ENCODE data around the gene TNIK. TPM values are rescaled to one million over a fixed set of nuclear protein-coding genes. Genes with fewer than 3 reads are reported as not detected.
"Not testable (repeated sequence)": the region's sequence is repeated elsewhere in the genome, so short reads cannot be mapped to it uniquely, and the experiment has no call there.

TNIK gene
- polyA plus RNA-seq, 1 of the 3 experiments (the other 2 are of a cell fraction) = 19.4 TPM

GRCh38 chr3:171289291-171289690 is 170.9 kb downstream of the TNIK start:
- H4K20me1 ChIP-seq (ENCODE audit: insufficient read depth) = no peaks in the 10 kb centered on the region; the same call in 1 of the 2 replicates
- ChIA-PET CTCF (no interaction called here), POLR2A (no interaction called here)
- H3K9ac ChIP-seq = no peak overlapping the region
- H3K36me3 ChIP-seq (replicated peaks in 1 of 2; ENCODE audit: control insufficient read depth in 1 of 2, insufficient read depth in 2 of 2, low read length in 1 of 2) = no peaks in the 10 kb centered on the region
- H3K9me2 ChIP-seq = no peaks in the 10 kb centered on the region
- H3K4me2 ChIP-seq = no peak overlapping the region
- H3K27ac ChIP-seq (ENCODE audit: low read depth in 2 of 2, low read length in 1 of 2) = peak overlapping the region; percentile 40 to 42; a peak in 2 of 4 replicates
- peaks cover 23% of the 10 kb centered on the region for H3F3A ChIP-seq (replicated peaks; ENCODE audit: insufficient read depth)
- peaks cover 3 to 7% of the 10 kb centered on the region in 2 experiments; a peak in 3 of 4 replicates for H3K4me1 ChIP-seq (ENCODE audit: control insufficient read depth in 1 of 2, insufficient read depth in 2 of 2, low read depth in 1 of 2, low read length in 1 of 2)
- H3K9me3 ChIP-seq = no peaks in the 10 kb centered on the region
- peaks cover 27% of the 10 kb centered on the region for H3K79me2 ChIP-seq (ENCODE audit: insufficient read depth)
- no peaks in the 10 kb centered on the region for H3K27me3 ChIP-seq (ENCODE audit: insufficient read depth)
- H3K4me3 ChIP-seq (ENCODE audit: low read depth in 2 of 2, low read length in 1 of 2) = no peak overlapping the region
- no peak for DNase-seq
- TF ChIP-seq TAF1 (IDR thresholded peaks at IDR 0.05; ENCODE audit: borderline replicate concordance, low read depth, low read length) (no peak), FOXM1 (IDR thresholded peaks at IDR 0.05; ENCODE audit: low read depth) (no peak), MEF2A (IDR thresholded peaks at IDR 0.05; ENCODE audit: borderline replicate concordance, low read depth) (no peak), USF1 (IDR thresholded peaks at IDR 0.05; ENCODE audit: borderline replicate concordance, low read depth) (no peak), MAX (IDR thresholded peaks at IDR 0.05; ENCODE audit: low read depth) (no peak), USF2 (IDR thresholded peaks at IDR 0.05; ENCODE audit: borderline replicate concordance, low read depth, low read length) (no peak), MXI1 (IDR thresholded peaks at IDR 0.05; ENCODE audit: low read depth, low read length) (no peak), RCOR1 (IDR thresholded peaks at IDR 0.05; ENCODE audit: low read length) (no peak), GATA2 (CRISPR knock-in tag; IDR thresholded peaks at IDR 0.05) (no peak), FOXJ3 (CRISPR knock-in tag; IDR thresholded peaks at IDR 0.05) (no peak), EZH2phosphoT487 (IDR thresholded peaks at IDR 0.05; ENCODE audit: borderline replicate concordance, low read depth) (no peak), YY1 (IDR thresholded peaks at IDR 0.05; ENCODE audit: low read depth) (no peak), REST (IDR thresholded peaks at IDR 0.05; ENCODE audit: low read depth, low read length) (no peak), SMC3 (IDR thresholded peaks at IDR 0.05; ENCODE audit: low read depth, low read length) (no peak), FOSL2 (IDR thresholded peaks at IDR 0.05; ENCODE audit: borderline replicate concordance, low read depth) (no peak), POLR2AphosphoS5 (IDR thresholded peaks at IDR 0.05; ENCODE audit: low read depth, low read length) (no peak), TCF12 (IDR thresholded peaks at IDR 0.05) (no peak)
- H2AFZ ChIP-seq (ENCODE audit: low read depth) = no peak overlapping the region

- DNase-seq; H4K20me1 ChIP-seq (ENCODE audit: insufficient read depth); POLR2A ChIA-PET; CTCF ChIA-PET; H3K4me3 ChIP-seq (ENCODE audit: low read depth in 2 of 2, low read length in 1 of 2); H3K27me3 ChIP-seq (ENCODE audit: insufficient read depth); H3K27ac ChIP-seq (ENCODE audit: low read depth in 2 of 2, low read length in 1 of 2); H3K36me3 ChIP-seq (replicated peaks in 1 of 2; ENCODE audit: control insufficient read depth in 1 of 2, insufficient read depth in 2 of 2, low read length in 1 of 2); H2AFZ ChIP-seq (ENCODE audit: low read depth); H3K9ac ChIP-seq; H3K9me2 ChIP-seq; H3K9me3 ChIP-seq; H3K4me2 ChIP-seq: not testable (repeated sequence)
- 94% methylated on average over 3 of the region's 3 CpGs for WGBS (ENCODE audit: low lambda C conversion rate)
- peaks cover 36% of the 10 kb centered on the region for H3K79me2 ChIP-seq (ENCODE audit: insufficient read depth)
- H3F3A ChIP-seq (replicated peaks; ENCODE audit: insufficient read depth) = peaks cover 39% of the 10 kb centered on the region
- H3K4me1 ChIP-seq (ENCODE audit: control insufficient read depth in 1 of 2, insufficient read depth in 2 of 2, low read depth in 1 of 2, low read length in 1 of 2) = peaks cover 6 to 19% of the 10 kb centered on the region in 2 experiments
These were observed 172.4 kb downstream of the TNIK start for GRCh38 chr3:171287761-171288160.
